ENCODE data around the gene DCLK2.
"Not testable (repeated sequence)": the region's sequence is repeated elsewhere in the genome, so short reads cannot be mapped to it uniquely, and the experiment has no call there.

The DCLK2 gene

DNA sequence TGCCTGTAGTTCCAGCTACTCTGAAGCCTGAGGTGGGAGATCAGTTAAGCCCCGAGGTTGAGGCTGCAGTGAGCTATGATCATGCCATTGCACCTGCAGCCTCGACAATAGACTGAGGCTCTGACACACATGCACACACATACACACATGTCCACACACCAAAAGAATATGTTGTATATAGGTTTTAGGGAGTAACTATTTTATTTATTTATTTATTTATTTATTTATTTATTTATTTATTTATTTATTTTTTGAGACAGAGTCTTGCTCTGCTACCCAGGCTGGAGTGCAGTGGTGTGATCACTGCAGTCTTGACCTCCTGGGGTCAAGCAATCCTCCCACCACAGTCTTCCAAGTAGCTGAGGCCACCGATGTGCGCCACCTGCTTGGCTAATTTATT lies 78.3 kb downstream of the DCLK2 start:
- DNase-seq (ENCODE audit: low spot score): no peak
- TF ChIP-seq, protein P1, sequence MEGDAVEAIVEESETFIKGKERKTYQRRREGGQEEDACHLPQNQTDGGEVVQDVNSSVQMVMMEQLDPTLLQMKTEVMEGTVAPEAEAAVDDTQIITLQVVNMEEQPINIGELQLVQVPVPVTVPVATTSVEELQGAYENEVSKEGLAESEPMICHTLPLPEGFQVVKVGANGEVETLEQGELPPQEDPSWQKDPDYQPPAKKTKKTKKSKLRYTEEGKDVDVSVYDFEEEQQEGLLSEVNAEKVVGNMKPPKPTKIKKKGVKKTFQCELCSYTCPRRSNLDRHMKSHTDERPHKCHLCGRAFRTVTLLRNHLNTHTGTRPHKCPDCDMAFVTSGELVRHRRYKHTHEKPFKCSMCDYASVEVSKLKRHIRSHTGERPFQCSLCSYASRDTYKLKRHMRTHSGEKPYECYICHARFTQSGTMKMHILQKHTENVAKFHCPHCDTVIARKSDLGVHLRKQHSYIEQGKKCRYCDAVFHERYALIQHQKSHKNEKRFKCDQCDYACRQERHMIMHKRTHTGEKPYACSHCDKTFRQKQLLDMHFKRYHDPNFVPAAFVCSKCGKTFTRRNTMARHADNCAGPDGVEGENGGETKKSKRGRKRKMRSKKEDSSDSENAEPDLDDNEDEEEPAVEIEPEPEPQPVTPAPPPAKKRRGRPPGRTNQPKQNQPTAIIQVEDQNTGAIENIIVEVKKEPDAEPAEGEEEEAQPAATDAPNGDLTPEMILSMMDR (IDR thresholded peaks at IDR 0.05; ENCODE audit: extremely low read depth, insufficient read depth, missing control alignments): no peak
- in situ Hi-C loops (cut with MboI; ENCODE audit: low pct_unique_long_range_greater_than_20kb, low sequenced_read_pairs, unreplicated experiment): no loop called here

GRCh38 chr4:150158041-150158440 lies 79.8 kb downstream of the DCLK2 start:
- in situ Hi-C loops (cut with MboI; ENCODE audit: low pct_unique_long_range_greater_than_20kb, low sequenced_read_pairs, unreplicated experiment): no loop called here
- TF ChIP-seq, protein P1 (IDR thresholded peaks at IDR 0.05; ENCODE audit: extremely low read depth, insufficient read depth, missing control alignments): no peak
- no peak for DNase-seq (ENCODE audit: low spot score)

- TF ChIP-seq, protein P1 (IDR thresholded peaks at IDR 0.05; ENCODE audit: extremely low read depth, insufficient read depth, missing control alignments): no peak
- in situ Hi-C loops (cut with MboI; ENCODE audit: low pct_unique_long_range_greater_than_20kb, low sequenced_read_pairs, unreplicated experiment): no loop called here
- DNase-seq (ENCODE audit: low spot score): no peak
Observed at GRCh38 chr4:150160473-150160872, 82.2 kb downstream of the DCLK2 start.

GRCh38 chr4:150161109-150161508 lies 82.9 kb downstream of the DCLK2 start:
- in situ Hi-C loops (cut with MboI; ENCODE audit: low pct_unique_long_range_greater_than_20kb, low sequenced_read_pairs, unreplicated experiment): no loop called here
- no peak for DNase-seq (ENCODE audit: low spot score)
- TF ChIP-seq, protein P1 (IDR thresholded peaks at IDR 0.05; ENCODE audit: extremely low read depth, insufficient read depth, missing control alignments): no peak

GRCh38 chr4:150162020-150162419 lies 83.8 kb downstream of the DCLK2 start:
- in situ Hi-C loops (cut with MboI; ENCODE audit: low pct_unique_long_range_greater_than_20kb, low sequenced_read_pairs, unreplicated experiment): not testable (repeated sequence)

GRCh38 chr4:150164055-150164454 lies 85.8 kb downstream of the DCLK2 start:
- TF ChIP-seq, protein P1 (IDR thresholded peaks at IDR 0.05; ENCODE audit: extremely low read depth, insufficient read depth, missing control alignments): no peak
- in situ Hi-C loops (cut with MboI; ENCODE audit: low pct_unique_long_range_greater_than_20kb, low sequenced_read_pairs, unreplicated experiment): no loop called here
- no peak for DNase-seq (ENCODE audit: low spot score)

More at GRCh38 chr4:150162020-150162419, 83.8 kb downstream of the DCLK2 start:
- DNase-seq (ENCODE audit: low spot score): not testable (repeated sequence)

- TF ChIP-seq, protein P1 (IDR thresholded peaks at IDR 0.05; ENCODE audit: extremely low read depth, insufficient read depth, missing control alignments): no peak
- in situ Hi-C loops (cut with MboI; ENCODE audit: low pct_unique_long_range_greater_than_20kb, low sequenced_read_pairs, unreplicated experiment): no loop called here
- DNase-seq (ENCODE audit: low spot score): no peak
Observed at GRCh38 chr4:150164956-150165629, 86.8 kb downstream of the DCLK2 start.

All from GM13977 (cell line).